Vagina (tissue), 2 donors: ENCODE measurements around the gene CBLN3.

Experiments
- CTCF ChIP-seq, 3 experiments: fragments of 450-650 bp in 2 of 3; fragments of 200-600 bp in 1 of 3; sonication (generic) in 1 of 3; IDR thresholded peaks; one replicate each; pipeline ENCODE4 v1.5.1; 2017 to 2019; ENCODE audit warnings: antibody characterized with exemption in 3 of 3, mild to moderate bottlenecking in 2 of 3, moderate library complexity in 2 of 3
- POLR2A ChIP-seq, 2 donors: fragments of 450-650 bp; IDR thresholded peaks; one replicate each; pipeline ENCODE4 v1.6.1; 2017; ENCODE audit warnings: antibody characterized with exemption in 2 of 2, mild to moderate bottlenecking in 2 of 2, moderate library complexity in 2 of 2
- POLR2AphosphoS5 ChIP-seq, 2 donors: sonication (generic); formaldehyde crosslinking; IDR thresholded peaks; one replicate each; pipeline ENCODE4 v1.9.0; 2017; ENCODE audit warnings: antibody characterized with exemption in 2 of 2, mild to moderate bottlenecking in 2 of 2, low read depth in 1 of 2; ENCODE audit not compliant: insufficient read depth in 1 of 2

- TF ChIP-seq CTCF (IDR thresholded peaks at IDR 0.05) (no peak), POLR2AphosphoS5 (IDR thresholded peaks at IDR 0.05; ENCODE audit: insufficient read depth in 1 of 2, low read depth in 1 of 2) (no peak), POLR2A (IDR thresholded peaks at IDR 0.05) (no peak)
These were observed 19.5 kb downstream of the CBLN3 start for GRCh38 chr14:24409956-24410355.
